WTC11 (cell line): ENCODE results near the gene ZBTB20.

Experiments
- ATF1 ChIP-seq: sonication (generic); formaldehyde crosslinking; IDR thresholded peaks from 2 replicates; pipeline ENCODE4 v1.8.1; 2023; ENCODE audit warnings: mild to moderate bottlenecking, moderate library complexity, missing genetic modification reagents
- TF ChIP-seq, protein P1 (sequence below): fragments of 200-600 bp; IDR thresholded peaks from 2 replicates; pipeline ENCODE4 v1.8.0; 2022; ENCODE audit warnings: antibody characterized with exemption
- TF ChIP-seq, protein P2 (sequence below): sonication (generic); formaldehyde crosslinking; IDR thresholded peaks from 2 replicates; pipeline ENCODE4 v1.8.0; 2022; ENCODE audit warnings: mild to moderate bottlenecking, missing genetic modification reagents
- TF ChIP-seq, protein P3 (sequence below): sonication (generic); formaldehyde crosslinking; conservative IDR thresholded peaks from 2 replicates; pipeline ENCODE4 v1.8.1; 2022; ENCODE audit warnings: mild to moderate bottlenecking, missing genetic modification reagents

DNA sequence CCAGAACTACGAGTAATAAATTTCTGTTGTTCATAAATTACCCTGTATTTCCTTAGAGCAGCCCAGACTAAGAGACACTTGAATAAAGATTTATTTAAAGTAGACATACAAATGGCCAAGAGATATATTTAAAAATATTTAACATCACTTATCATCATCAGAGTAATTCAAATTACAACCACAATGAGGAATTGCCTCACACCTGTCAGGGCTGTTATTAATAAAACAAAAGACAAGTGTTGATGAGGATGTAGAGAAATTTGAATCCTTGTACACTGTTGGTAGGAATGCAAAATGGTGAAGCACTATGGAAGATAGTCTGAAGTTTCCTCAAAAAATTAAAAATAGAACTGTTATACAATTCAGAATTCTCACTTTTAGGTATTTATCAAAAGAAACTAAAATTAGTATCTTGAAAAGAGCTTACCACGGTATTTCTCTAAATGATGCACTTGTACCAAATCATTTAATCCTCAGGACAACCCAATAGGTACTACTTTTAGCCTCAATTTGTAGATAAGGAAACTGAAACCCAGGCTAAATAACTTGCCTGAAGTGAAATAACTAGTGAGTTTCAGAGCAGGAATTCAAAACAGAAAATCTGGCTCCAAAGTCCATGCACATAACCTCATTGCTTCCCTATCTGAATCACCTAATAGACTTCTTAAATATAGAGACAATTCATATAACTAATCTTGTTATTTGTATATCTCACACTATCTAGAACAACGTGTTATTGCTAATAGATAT is 69.4 kb downstream of the ZBTB20 start:
- TF ChIP-seq, protein P1, sequence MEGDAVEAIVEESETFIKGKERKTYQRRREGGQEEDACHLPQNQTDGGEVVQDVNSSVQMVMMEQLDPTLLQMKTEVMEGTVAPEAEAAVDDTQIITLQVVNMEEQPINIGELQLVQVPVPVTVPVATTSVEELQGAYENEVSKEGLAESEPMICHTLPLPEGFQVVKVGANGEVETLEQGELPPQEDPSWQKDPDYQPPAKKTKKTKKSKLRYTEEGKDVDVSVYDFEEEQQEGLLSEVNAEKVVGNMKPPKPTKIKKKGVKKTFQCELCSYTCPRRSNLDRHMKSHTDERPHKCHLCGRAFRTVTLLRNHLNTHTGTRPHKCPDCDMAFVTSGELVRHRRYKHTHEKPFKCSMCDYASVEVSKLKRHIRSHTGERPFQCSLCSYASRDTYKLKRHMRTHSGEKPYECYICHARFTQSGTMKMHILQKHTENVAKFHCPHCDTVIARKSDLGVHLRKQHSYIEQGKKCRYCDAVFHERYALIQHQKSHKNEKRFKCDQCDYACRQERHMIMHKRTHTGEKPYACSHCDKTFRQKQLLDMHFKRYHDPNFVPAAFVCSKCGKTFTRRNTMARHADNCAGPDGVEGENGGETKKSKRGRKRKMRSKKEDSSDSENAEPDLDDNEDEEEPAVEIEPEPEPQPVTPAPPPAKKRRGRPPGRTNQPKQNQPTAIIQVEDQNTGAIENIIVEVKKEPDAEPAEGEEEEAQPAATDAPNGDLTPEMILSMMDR = no peak
- TF ChIP-seq, protein P2, sequence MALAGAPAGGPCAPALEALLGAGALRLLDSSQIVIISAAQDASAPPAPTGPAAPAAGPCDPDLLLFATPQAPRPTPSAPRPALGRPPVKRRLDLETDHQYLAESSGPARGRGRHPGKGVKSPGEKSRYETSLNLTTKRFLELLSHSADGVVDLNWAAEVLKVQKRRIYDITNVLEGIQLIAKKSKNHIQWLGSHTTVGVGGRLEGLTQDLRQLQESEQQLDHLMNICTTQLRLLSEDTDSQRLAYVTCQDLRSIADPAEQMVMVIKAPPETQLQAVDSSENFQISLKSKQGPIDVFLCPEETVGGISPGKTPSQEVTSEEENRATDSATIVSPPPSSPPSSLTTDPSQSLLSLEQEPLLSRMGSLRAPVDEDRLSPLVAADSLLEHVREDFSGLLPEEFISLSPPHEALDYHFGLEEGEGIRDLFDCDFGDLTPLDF (CRISPR knock-in tag) = no peak
- TF ChIP-seq, protein P3, sequence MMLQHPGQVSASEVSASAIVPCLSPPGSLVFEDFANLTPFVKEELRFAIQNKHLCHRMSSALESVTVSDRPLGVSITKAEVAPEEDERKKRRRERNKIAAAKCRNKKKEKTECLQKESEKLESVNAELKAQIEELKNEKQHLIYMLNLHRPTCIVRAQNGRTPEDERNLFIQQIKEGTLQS (CRISPR knock-in tag) = no peak
- no peak for TF ChIP-seq ATF1 (CRISPR knock-in tag)
